ENCODE results near the gene ATF6.

The ATF6 gene

DNA sequence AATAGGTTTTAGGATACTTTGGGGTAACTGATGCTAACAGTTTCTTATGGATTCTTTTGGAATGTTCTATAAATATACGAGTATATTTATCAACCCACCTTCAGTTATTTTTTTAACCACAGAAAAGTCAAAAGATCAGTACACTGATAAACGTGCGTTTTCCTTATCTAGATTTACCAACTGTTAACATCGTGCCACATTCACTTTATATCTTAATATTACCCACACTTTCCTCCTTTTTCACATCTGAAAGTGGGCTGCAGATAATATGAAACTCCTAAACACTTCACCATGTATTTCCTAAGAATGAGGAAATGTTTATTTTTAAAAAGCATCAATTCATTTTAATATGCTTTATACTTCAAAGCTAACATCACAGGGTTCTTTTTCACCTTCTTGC lies 7.7 kb downstream of the ATF6 start:
- H3K79me2 ChIP-seq (ENCODE audit: low read length), result peaks cover 96% of the 10 kb centered on the region
- TF ChIP-seq EZH2 (optimal IDR thresholded peaks at IDR 0.05; ENCODE audit: low read depth, low read length) (no peak), EZH2phosphoT487 (IDR thresholded peaks at IDR 0.05; ENCODE audit: low read length) (no peak)
- TF ChIP-seq, protein P1, sequence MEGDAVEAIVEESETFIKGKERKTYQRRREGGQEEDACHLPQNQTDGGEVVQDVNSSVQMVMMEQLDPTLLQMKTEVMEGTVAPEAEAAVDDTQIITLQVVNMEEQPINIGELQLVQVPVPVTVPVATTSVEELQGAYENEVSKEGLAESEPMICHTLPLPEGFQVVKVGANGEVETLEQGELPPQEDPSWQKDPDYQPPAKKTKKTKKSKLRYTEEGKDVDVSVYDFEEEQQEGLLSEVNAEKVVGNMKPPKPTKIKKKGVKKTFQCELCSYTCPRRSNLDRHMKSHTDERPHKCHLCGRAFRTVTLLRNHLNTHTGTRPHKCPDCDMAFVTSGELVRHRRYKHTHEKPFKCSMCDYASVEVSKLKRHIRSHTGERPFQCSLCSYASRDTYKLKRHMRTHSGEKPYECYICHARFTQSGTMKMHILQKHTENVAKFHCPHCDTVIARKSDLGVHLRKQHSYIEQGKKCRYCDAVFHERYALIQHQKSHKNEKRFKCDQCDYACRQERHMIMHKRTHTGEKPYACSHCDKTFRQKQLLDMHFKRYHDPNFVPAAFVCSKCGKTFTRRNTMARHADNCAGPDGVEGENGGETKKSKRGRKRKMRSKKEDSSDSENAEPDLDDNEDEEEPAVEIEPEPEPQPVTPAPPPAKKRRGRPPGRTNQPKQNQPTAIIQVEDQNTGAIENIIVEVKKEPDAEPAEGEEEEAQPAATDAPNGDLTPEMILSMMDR (IDR thresholded peaks at IDR 0.05; ENCODE audit: low read length), result no peak

DNA sequence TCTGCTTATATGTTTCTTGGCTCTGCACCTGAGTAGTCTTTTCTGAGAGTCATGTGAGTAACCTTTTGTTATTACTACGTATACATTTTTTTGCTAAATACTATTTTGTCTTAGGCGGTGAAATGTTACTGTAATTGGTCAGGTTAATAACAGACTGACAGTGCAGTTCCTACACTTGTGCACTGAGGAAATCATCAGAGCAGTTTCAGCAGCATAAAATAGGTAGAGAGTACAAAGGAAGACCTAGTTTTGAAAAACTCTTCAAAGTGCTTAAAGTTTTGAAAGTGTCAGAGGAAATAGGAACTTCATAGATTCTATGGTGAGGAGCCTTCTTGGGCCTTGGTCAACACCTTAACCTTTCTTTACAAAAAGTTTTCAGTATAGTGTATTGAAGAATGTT lies 11.1 kb downstream of the ATF6 start:
- Histone ChIP-seq H3K27me3 (replicated peaks; ENCODE audit: insufficient read depth, low read length) (no peaks in the 10 kb centered on the region), H3K4me3 (ENCODE audit: low read length) (peak overlapping the region; percentile 27), H3K79me2 (ENCODE audit: low read length) (peaks cover 90% of the 10 kb centered on the region), H4K20me1 (ENCODE audit: insufficient read depth, low read length) (no peaks in the 10 kb centered on the region), H3K27ac (ENCODE audit: low read length) (peak overlapping the region; percentile 75), H3K4me2 (ENCODE audit: low read depth, low read length) (peak overlapping the region; percentile 64), H3K9me3 (replicated peaks; ENCODE audit: insufficient read depth, low read length) (no peaks in the 10 kb centered on the region), H3K4me1 (ENCODE audit: low read length) (peaks cover 66% of the 10 kb centered on the region), H2AFZ (ENCODE audit: low read length) (no peak overlapping the region), H3K9ac (ENCODE audit: low read length) (peak overlapping the region; percentile 21; the same call in 1 of the 2 replicates), H3K36me3 (replicated peaks; ENCODE audit: insufficient read depth, low read length) (no peaks in the 10 kb centered on the region), H3F3A (ENCODE audit: insufficient read depth, low read length) (peaks cover 38% of the 10 kb centered on the region), H3K9me2 (replicated peaks; ENCODE audit: insufficient read depth, low read length) (no peaks in the 10 kb centered on the region)
- no peak for TF ChIP-seq EZH2phosphoT487 (IDR thresholded peaks at IDR 0.05; ENCODE audit: low read length)
- TF ChIP-seq EZH2 (optimal IDR thresholded peaks at IDR 0.05; ENCODE audit: low read depth, low read length), result no peak
- TF ChIP-seq, protein P1 (IDR thresholded peaks at IDR 0.05; ENCODE audit: low read length), result no peak
- peak; percentile 69 for DNase-seq

More for the DNA sequence above, 7.7 kb downstream of the ATF6 start:
- H2AFZ ChIP-seq (ENCODE audit: low read length), result no peak overlapping the region
- peak overlapping the region; percentile 28 for H3K4me2 ChIP-seq (ENCODE audit: low read depth, low read length)
- H3K9me2 ChIP-seq (replicated peaks; ENCODE audit: insufficient read depth, low read length), result no peaks in the 10 kb centered on the region
- no peak overlapping the region for H3K4me3 ChIP-seq (ENCODE audit: low read length)
- H3K4me1 ChIP-seq (ENCODE audit: low read length), result peaks cover 70% of the 10 kb centered on the region
- no peaks in the 10 kb centered on the region for H3K36me3 ChIP-seq (replicated peaks; ENCODE audit: insufficient read depth, low read length)
- no peaks in the 10 kb centered on the region for H3K27me3 ChIP-seq (replicated peaks; ENCODE audit: insufficient read depth, low read length)
- H3K27ac ChIP-seq (ENCODE audit: low read length), result peak overlapping the region; percentile 74
- no peak for DNase-seq
- H4K20me1 ChIP-seq (ENCODE audit: insufficient read depth, low read length), result no peaks in the 10 kb centered on the region
- H3K9me3 ChIP-seq (replicated peaks; ENCODE audit: insufficient read depth, low read length), result no peaks in the 10 kb centered on the region
- peak overlapping the region; percentile 3; the same call in 1 of the 2 replicates for H3K9ac ChIP-seq (ENCODE audit: low read length)
- H3F3A ChIP-seq (ENCODE audit: insufficient read depth, low read length), result peaks cover 56% of the 10 kb centered on the region

DNA sequence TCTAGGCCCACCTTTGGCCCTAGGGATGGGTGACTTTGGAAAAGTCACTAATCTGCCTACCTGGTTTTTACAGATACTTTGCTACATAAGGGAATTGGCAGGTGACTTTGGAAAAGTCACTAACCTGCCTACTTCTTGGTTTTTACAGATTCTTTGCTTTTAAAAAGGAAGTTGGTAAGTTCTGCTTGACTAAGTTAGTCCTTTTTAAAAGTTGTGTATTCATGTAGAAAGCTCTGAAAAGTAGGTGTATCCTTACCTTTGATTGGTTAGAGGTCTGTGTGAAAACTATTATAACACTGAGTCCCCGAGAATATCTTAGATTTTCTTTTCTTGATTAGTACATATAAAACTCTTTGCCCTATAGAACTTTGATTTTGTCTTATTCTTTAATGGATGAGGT lies 12.4 kb downstream of the ATF6 start:
- Histone ChIP-seq H3K9ac (ENCODE audit: low read length) (no peak overlapping the region), H3K4me2 (ENCODE audit: low read depth, low read length) (no peak overlapping the region)

More for the DNA sequence above, 12.4 kb downstream of the ATF6 start:
- no peaks in the 10 kb centered on the region for H3K9me2 ChIP-seq (replicated peaks; ENCODE audit: insufficient read depth, low read length)
- no peaks in the 10 kb centered on the region for H3K27me3 ChIP-seq (replicated peaks; ENCODE audit: insufficient read depth, low read length)
- H3K79me2 ChIP-seq (ENCODE audit: low read length), result peaks cover 94% of the 10 kb centered on the region
- H3K4me1 ChIP-seq (ENCODE audit: low read length), result peaks cover 65% of the 10 kb centered on the region
- H3K4me3 ChIP-seq (ENCODE audit: low read length), result no peak overlapping the region
- no peak for TF ChIP-seq EZH2phosphoT487 (IDR thresholded peaks at IDR 0.05; ENCODE audit: low read length)
- TF ChIP-seq EZH2 (optimal IDR thresholded peaks at IDR 0.05; ENCODE audit: low read depth, low read length), result no peak
- TF ChIP-seq, protein P1 (IDR thresholded peaks at IDR 0.05; ENCODE audit: low read length), result no peak
- H3F3A ChIP-seq (ENCODE audit: insufficient read depth, low read length), result peaks cover 29% of the 10 kb centered on the region
- H3K27ac ChIP-seq (ENCODE audit: low read length), result peak overlapping the region; percentile 75; the same call in 1 of the 2 replicates
- no peak for DNase-seq
- no peaks in the 10 kb centered on the region for H3K9me3 ChIP-seq (replicated peaks; ENCODE audit: insufficient read depth, low read length)
- H2AFZ ChIP-seq (ENCODE audit: low read length), result no peak overlapping the region
- no peaks in the 10 kb centered on the region for H3K36me3 ChIP-seq (replicated peaks; ENCODE audit: insufficient read depth, low read length)
- H4K20me1 ChIP-seq (ENCODE audit: insufficient read depth, low read length), result no peaks in the 10 kb centered on the region

Data from MM.1S (cell line).